SH-SY5Y (cell line): ENCODE results near the gene PDZD2.

Experiments
- GATA2 ChIP-seq: IDR thresholded peaks from 2 replicates; pipeline ENCODE4 v1.6.1; 2011; ENCODE audit warnings: mild to moderate bottlenecking, low read depth, low read length
- GATA3 ChIP-seq: IDR thresholded peaks from 2 replicates; pipeline ENCODE4 v1.6.1; 2011; ENCODE audit warnings: low read depth, mild to moderate bottlenecking, low read length, moderate library complexity

DNA sequence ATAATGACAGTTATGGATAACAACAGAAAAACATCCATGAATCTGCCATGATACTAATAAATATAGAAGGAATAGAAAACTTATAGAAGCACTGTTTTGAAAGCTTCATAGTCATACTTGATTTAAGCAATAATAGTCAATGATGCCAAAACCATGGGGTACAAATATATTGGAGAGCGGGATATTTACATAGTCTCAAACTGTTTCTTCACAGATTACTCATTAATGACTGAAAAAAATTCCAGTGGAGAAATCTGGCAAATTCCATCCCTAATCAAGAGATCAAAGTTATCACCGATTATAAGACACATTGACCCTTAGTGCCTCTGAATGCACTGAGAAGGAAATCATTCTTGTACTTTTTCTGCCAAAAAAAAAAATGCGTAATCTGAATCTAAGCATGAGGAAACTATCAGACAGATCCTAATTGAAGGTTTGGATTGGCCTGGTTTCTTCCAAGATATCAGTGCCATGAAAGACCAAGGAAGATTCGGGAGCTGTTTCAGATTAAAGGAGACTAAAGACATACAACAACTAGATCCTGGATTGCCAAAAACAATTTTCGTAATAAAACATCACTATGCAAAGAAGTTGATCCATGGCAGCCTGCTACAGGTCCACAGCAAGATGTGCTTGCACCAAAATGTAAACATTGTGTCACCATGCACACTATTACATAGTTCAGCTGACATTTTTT lies 429.0 kb downstream of the PDZD2 start:
- TF ChIP-seq GATA3, result no peak
- no peak for TF ChIP-seq GATA2
